ENCODE results near the gene PRDM1. TPM values are rescaled to one million over a fixed set of nuclear protein-coding genes. Genes with fewer than 3 reads are reported as not detected.

The PRDM1 gene
- total and polyA plus RNA-seq, 2 of the 13 experiments (the other 11 are each of a cell fraction or from before 2014, with no cell fraction given) = 0.13 TPM; not detected in 1

GRCh38 chr6:106059331-106059730 lies 26.8 kb upstream of the PRDM1 start (continued):
- TF ChIP-seq HMGXB3 (CRISPR knock-in tag; IDR thresholded peaks at IDR 0.05; ENCODE audit: borderline replicate concordance) (no peak), ZNF142 (CRISPR knock-in tag; IDR thresholded peaks at IDR 0.05) (no peak), GPN1 (CRISPR knock-in tag; IDR thresholded peaks at IDR 0.05; ENCODE audit: borderline replicate concordance) (no peak)
